Erythroblast (primary cell): ENCODE measurements around the gene RNF144A.

Experiments
- GATA1 ChIP-seq: IDR thresholded peaks from 2 replicates; pipeline ENCODE4 v1.6.1; 2011; ENCODE audit warnings: low read depth, mild to moderate bottlenecking, control low read depth, low read length, moderate library complexity
- POLR2A ChIP-seq: IDR thresholded peaks from 2 replicates; pipeline ENCODE4 v1.6.1; 2011; ENCODE audit warnings: mild to moderate bottlenecking, low read length

DNA sequence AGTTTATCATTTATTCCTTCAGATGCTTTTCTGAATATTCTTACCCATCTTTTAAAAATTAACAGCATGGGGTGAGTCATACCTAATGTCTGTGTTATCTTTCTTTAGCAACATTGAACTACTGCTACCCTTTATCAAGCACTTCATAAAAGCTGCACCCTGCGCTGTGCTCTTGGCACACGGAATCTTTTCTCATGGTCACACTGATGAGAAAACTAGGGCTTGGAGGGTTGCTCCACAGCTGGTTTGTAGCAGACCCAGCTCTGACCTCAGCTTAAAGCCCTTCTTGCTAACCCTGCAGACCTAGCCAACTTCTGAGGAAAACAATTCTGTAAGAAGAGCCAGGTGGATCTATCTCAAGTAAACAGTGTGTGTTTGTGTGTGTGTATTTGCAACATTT is 106.3 kb downstream of the RNF144A start:
- TF ChIP-seq POLR2A = no peak
- TF ChIP-seq GATA1 = no peak
